Measurements from ENCODE around the gene ABTB2.
A peak's percentile ranks its signal among the peaks of the same experiment; 100 is the strongest.

Gene ABTB2

DNA sequence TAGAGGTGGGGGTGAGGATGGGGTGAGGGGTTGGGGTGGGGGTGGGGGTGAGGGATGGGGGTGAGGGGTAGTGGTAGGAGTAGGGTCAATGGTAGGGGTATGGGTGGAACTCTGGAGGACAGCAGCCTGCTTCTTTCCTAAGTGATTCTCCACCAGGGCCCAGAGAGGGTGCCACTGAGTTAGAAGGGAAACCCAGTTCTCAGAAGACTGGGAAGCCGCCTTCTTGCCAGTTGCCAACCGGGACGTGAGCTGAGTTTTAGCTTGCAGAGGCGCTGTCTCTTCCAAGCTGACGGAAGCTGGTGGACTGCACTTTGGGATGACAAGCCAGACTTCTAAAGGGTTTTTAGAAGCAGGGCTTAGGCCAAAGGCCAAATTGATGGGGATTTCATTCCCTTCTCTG is 148.0 kb downstream of the ABTB2 start:
- H3K4me3 ChIP-seq (replicated peaks in 1 of 2; ENCODE audit: low read depth in 2 of 2, low read length in 2 of 2) = no peak overlapping the region
- TF ChIP-seq, protein P1, sequence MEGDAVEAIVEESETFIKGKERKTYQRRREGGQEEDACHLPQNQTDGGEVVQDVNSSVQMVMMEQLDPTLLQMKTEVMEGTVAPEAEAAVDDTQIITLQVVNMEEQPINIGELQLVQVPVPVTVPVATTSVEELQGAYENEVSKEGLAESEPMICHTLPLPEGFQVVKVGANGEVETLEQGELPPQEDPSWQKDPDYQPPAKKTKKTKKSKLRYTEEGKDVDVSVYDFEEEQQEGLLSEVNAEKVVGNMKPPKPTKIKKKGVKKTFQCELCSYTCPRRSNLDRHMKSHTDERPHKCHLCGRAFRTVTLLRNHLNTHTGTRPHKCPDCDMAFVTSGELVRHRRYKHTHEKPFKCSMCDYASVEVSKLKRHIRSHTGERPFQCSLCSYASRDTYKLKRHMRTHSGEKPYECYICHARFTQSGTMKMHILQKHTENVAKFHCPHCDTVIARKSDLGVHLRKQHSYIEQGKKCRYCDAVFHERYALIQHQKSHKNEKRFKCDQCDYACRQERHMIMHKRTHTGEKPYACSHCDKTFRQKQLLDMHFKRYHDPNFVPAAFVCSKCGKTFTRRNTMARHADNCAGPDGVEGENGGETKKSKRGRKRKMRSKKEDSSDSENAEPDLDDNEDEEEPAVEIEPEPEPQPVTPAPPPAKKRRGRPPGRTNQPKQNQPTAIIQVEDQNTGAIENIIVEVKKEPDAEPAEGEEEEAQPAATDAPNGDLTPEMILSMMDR (IDR thresholded peaks at IDR 0.05; ENCODE audit: low read depth, low read length) = no peak
- no peak for DNase-seq (ENCODE audit: low read depth in 2 of 2)

DNA sequence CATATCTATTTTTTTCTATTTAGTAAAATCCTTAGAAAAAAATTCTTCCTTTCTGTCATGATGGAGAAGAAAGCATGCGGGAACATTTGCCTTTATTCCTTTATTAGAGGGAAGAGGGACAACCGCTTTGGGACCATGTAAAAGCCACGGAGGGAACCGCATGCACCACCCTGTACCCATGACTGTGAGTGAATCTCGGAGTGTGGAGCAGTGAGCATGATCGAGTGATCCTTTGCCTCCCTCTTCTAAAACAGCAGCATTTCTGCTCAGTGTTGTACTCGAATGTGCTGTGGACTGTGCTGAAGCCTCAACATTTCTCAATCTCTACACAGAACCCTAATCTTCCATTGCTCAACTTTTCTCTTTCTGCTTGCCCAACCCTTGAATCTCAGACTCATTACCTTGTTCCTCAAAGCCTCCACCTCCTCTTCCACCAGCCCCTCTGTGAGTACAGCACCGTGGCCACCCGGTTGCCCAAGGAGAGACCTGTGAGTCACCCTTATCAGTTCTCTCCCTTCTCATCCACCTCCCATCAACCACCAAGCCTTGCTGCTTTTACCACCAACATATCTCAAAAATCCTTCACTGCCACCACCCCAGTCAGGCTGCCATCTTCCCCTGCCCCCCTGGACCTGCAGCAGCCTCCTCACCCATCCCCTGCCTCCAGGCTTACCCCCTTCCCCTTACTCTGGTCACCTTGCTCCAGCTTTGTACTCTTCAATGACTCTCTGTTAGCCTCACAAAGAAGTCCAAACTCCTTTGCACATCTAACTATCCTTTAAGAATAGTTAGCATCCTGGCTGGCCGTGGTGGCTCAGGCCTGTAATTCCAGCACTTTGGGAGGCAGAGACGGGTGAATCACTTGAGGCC is 149.3 kb downstream of the ABTB2 start:
- no peak overlapping the region for H3K4me3 ChIP-seq (replicated peaks in 1 of 2; ENCODE audit: low read depth in 2 of 2, low read length in 2 of 2)
- peak; percentile 25 to 32 for DNase-seq (ENCODE audit: low read depth in 2 of 2)
- TF ChIP-seq, protein P1 (IDR thresholded peaks at IDR 0.05; ENCODE audit: low read depth, low read length) = no peak

DNA sequence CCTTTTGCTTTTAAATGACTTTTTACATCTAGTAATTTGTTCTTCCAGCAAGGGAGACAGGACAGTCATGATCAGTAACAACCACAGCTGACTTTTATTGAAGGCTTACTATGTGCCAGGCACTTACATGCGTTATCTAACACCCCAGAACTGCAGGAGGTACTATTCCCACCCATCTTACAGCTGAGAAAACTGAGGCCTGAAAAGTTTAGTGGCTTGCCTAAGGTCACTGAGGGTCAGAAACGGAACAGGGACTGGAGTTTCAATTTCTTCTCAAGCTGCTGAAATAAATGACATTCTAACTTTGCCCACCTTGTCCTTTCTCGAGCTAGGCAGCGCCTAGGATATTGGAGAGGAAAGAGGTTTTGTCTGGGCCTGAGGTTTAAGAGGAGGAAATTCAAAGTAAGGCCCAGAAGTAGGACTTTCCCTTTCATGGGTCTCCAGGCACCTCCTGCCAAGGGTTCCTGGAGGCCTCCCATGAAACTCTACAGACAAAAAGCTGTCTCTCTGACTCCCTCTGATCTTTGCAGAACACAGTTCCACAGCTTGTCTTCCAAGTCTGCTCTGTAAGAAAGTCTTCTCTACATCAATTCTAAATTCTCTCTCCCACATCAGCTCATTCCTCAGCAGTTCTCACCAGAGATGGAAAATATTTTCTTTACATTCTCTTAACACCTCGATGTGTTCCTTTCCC is 150.2 kb downstream of the ABTB2 start:
- no peak overlapping the region for H3K4me3 ChIP-seq (replicated peaks in 1 of 2; ENCODE audit: low read depth in 2 of 2, low read length in 2 of 2)
- no peak for DNase-seq (ENCODE audit: low read depth in 2 of 2)
- TF ChIP-seq, protein P1 (IDR thresholded peaks at IDR 0.05; ENCODE audit: low read depth, low read length) = no peak

DNA sequence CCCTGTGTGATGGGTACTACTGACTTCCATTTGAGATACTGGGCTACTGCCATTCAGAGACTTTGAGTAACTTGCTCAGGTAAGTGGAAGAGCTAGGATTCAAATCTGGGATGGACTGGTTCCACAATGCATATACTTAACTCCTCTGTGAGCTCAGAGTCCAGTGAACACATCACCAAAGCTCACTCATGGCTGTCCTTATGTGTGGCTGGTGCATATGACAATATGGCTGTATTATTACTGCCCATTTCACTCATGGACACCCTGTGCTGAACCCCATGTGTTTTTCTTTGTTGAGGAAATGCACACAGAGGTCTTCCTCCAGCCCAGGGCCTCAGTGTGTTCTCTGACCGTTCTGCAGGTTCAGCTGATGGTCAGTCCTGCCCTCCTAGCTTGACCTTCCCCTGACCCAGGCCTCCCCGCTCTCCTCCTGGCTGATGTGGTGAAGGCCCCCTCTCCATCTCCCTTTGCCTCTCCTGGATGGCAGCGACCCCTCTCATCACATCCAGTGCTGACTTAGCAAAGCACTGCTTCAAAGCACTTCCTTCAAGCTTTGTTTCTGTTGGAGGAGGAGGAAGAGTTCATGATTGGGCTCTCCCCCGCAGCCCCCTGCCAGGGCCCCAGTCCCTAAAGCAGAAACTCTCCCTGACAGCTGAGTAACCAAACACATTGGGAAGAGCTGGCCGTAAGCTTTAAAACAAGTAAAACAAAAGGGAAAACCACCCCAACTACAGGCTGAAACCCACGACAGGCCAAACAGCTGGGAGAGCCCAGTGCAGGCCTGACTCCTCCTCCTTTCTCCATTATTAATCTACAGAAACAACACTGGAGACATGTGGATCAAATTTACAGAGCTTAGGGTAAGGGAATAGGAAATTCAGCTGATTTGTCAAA is 151.2 kb downstream of the ABTB2 start:
- TF ChIP-seq, protein P1 (IDR thresholded peaks at IDR 0.05; ENCODE audit: low read depth, low read length) = no peak
- no peak overlapping the region for H3K4me3 ChIP-seq (replicated peaks in 1 of 2; ENCODE audit: low read depth in 2 of 2, low read length in 2 of 2)
- DNase-seq (ENCODE audit: low read depth in 2 of 2) = no peak

DNA sequence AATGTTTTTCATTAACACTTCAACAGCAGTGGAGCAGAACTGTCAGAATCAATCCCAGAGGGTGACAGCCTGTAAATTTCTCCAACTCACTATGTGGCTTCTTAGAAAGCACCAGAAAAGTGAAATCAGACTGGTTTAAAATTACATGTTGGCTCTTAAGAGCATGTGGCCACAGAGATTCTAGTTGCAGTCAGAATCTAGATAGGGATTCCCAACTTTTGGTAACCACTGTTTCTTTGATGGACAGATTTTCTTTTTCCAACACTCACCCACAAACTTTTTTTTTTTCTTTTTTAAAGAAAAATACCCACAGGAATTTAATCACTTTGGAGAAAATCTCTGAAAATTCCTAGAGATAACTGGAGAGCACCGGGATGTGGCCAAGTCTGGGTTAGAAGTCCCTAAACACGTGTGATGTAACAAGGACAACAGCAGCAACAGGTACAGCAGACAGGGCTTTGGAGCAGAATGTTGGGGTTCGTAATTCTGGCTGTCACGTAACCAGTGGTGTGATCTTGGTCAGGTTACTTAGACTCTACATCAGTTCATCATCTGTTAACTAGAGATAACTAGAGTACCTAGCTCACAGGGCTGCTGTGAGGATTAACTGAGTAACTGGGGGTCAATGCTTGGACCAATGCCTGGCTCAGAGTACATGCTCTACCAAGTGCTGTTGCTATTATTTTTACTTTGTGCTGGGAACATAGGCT is 152.3 kb downstream of the ABTB2 start:
- no peak overlapping the region for H3K4me3 ChIP-seq (replicated peaks in 1 of 2; ENCODE audit: low read depth in 2 of 2, low read length in 2 of 2)
- peak in 1 of 2 donors; percentile 21 for DNase-seq (ENCODE audit: low read depth in 2 of 2)
- TF ChIP-seq, protein P1 (IDR thresholded peaks at IDR 0.05; ENCODE audit: low read depth, low read length) = no peak
